A549 treated with CpdA at 1 μM for 4 hours (cell line): ENCODE results near the gene ACTA1. TPM values are rescaled to one million over a fixed set of nuclear protein-coding genes. Genes with fewer than 3 reads are reported as not detected.

Experiments
- total RNA-seq: library from RNA; stranded (reverse); fragments of 200-300 nt; extraction: Qiagen RNA extraction; gene quantifications from 5 replicates; pipeline ENCODE4 v1.2.3, GENCODE V29; 2022; ENCODE audit warnings: low read depth

The ACTA1 gene
- total RNA-seq, result 0.13 to 0.23 TPM (median 0.23 TPM) in 3 of 5 replicates, not detected in the others

GRCh38 chr1:229434005-229434640 lies at the start of gene ACTA1:
Gene ACTA1 (minus strand): TSS chr1:229434094. CDS start chr1:229433115, 979 bp downstream.

Other genes with a start within 250 kb of the ACTA1 start
- 39.1 to 46.0 TPM (median 44.6 TPM) in 5 replicates for gene RAB4A, start 163.0 kb downstream of the ACTA1 start, total RNA-seq
- 4.9 to 7.1 TPM (median 5.7 TPM) in 5 replicates for gene CCSAP, start 91.0 kb downstream of the ACTA1 start, total RNA-seq
- 18.8 to 26.8 TPM (median 23.2 TPM) in 5 replicates for gene NUP133, start 74.2 kb upstream of the ACTA1 start, total RNA-seq
- gene ABCB10, start 124.6 kb upstream of the ACTA1 start, total RNA-seq, result 15.3 to 19.6 TPM (median 18.0 TPM) in 5 replicates
- 19.5 to 21.9 TPM (median 21.2 TPM) in 5 replicates for gene TAF5L, start 192.0 kb upstream of the ACTA1 start, total RNA-seq
- gene URB2, start 192.2 kb upstream of the ACTA1 start, total RNA-seq, result 14.2 to 16.0 TPM (median 14.6 TPM) in 5 replicates